ENCODE results near the gene DUSP12. TPM values are rescaled to one million over a fixed set of nuclear protein-coding genes. Genes with fewer than 3 reads are reported as not detected.

The DUSP12 gene, protein sequence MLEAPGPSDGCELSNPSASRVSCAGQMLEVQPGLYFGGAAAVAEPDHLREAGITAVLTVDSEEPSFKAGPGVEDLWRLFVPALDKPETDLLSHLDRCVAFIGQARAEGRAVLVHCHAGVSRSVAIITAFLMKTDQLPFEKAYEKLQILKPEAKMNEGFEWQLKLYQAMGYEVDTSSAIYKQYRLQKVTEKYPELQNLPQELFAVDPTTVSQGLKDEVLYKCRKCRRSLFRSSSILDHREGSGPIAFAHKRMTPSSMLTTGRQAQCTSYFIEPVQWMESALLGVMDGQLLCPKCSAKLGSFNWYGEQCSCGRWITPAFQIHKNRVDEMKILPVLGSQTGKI
- polyA plus RNA-seq, result 100 to 1,000 TPM in 1 of 3 donors, 10 to 100 TPM in 2; 69.5 to 104 (median 71.7) TPM

DNA sequence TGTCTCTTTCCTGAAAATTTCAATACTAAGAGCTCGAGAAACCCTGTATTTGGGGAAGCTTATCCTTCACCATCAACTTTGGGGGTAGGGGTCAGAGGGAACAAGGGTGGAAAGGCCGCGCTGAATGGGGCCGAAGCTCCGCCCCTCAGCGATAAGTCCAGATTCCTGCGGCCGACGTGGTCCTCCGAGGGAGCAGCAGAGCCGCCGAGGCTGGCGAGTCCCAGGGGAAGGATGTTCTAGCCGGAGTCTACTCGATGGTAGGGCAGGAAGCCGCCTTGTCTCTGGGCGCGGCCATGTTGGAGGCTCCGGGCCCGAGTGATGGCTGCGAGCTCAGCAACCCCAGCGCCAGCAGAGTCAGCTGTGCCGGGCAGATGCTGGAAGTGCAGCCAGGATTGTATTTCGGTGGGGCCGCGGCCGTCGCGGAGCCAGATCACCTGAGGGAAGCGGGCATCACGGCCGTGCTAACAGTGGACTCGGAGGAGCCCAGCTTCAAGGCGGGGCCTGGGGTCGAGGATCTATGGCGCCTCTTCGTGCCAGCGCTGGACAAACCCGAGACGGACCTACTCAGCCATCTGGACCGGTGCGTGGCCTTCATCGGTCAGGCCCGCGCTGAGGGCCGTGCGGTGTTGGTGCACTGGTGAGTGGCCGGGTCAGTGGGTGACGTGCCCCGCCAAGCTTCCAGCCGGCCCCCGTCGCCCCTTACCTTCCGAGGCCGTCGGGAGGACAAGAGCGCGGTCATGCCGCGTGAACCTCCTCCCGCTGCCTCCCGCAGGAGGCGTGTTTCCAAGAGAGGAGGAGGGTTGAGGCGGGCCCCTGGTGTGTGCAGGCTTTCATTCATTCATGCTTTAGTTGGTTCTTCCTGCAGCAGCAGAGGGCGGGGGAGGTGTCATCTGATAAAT is at the start of gene DUSP12:
DUSP12 (plus strand) TSS at position 278 of the 899 bp plus-strand sequence; CDS start at position 294, 16 bp downstream.
- Mint-ChIP-seq H3K36me3 (peaks cover 8 to 13% (median 8%) of the 10 kb centered on the region in 3 donors), H3K9me3 (no peaks in the 10 kb centered on the region), H3K4me3 (peak within 1 kb of the TSS; percentile 99), H3K4me1 (peaks cover 26 to 41% of the 10 kb centered on the region in 2 donors), H3K27ac (peak within 1 kb of the TSS; percentile 89 to 95 (median 94)), H3K27me3 (ENCODE audit: low read depth in 3 of 3) (peaks cover 0 to 6% (median 5%) of the 10 kb centered on the region in 3 donors)
- peak; percentile 82 to 86 (median 84) for DNase-seq

- peaks cover 8% of the 10 kb centered on the region in 2 donors for H3K4me1 Mint-ChIP-seq
- H3K4me3 Mint-ChIP-seq, result no peak overlapping the region
- no peaks in the 10 kb centered on the region for H3K36me3 Mint-ChIP-seq
- H3K9me3 Mint-ChIP-seq, result peaks cover 0 to 3% (median 0%) of the 10 kb centered on the region in 6 donors
- H3K27me3 Mint-ChIP-seq (ENCODE audit: low read depth in 3 of 3), result peaks cover 0 to 5% (median 0%) of the 10 kb centered on the region in 3 donors
- H3K27ac Mint-ChIP-seq, result no peak overlapping the region
- DNase-seq, result no peak
These were observed 47.3 kb upstream of the DUSP12 start for GRCh38 chr1:161702250-161702649.

DNA sequence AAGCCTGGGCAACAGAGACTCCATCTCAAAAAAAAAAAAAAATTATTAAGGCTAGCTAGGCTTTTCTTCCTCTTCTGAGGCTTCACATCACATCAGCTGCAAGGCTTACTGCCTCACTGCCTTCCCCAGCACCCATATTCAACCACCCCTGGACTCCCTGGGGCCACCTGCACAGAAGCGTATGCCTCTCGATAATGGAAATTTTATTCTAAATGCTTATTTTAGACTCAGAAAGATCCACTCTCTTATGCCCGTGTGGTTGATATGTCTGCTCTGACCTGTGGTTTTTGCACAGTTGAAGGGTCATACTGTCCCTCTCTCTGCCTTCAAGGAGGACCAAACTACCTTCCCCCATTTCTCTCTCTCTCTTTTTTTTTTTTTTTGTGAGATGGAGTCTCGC is 44.0 kb upstream of the DUSP12 start:
- DNase-seq, result no peak
- Mint-ChIP-seq H3K9me3 (no peaks in the 10 kb centered on the region), H3K4me1 (no peaks in the 10 kb centered on the region), H3K4me3 (no peak overlapping the region), H3K36me3 (peaks cover 0 to 6% (median 0%) of the 10 kb centered on the region in 3 donors), H3K27me3 (ENCODE audit: low read depth in 3 of 3) (no peaks in the 10 kb centered on the region), H3K27ac (no peak overlapping the region)

DNA sequence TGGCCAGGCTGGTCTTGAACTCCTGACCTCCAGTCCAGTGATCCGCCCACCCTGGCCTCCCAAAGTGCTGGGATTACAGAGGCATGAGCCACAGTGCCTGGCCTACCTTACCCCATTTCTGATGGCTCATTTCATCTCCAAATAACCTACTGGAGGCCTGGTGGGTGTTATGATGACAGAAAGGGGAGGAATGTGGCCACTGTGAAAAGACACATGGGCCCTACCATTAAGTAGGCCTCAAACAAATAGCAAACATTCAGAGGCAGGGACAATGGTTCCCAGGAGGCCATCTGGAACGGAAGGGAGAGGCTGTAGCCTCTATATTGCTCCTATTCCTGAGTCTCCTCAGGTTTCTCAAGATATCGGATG is 43.5 kb upstream of the DUSP12 start:
- H3K4me3 Mint-ChIP-seq, result no peak overlapping the region
- H3K27ac Mint-ChIP-seq, result no peak overlapping the region
- H3K9me3 Mint-ChIP-seq, result no peaks in the 10 kb centered on the region
- peaks cover 0 to 6% (median 0%) of the 10 kb centered on the region in 3 donors for H3K36me3 Mint-ChIP-seq
- no peak for DNase-seq
- no peaks in the 10 kb centered on the region for H3K4me1 Mint-ChIP-seq
- no peaks in the 10 kb centered on the region for H3K27me3 Mint-ChIP-seq (ENCODE audit: low read depth in 3 of 3)

DNA sequence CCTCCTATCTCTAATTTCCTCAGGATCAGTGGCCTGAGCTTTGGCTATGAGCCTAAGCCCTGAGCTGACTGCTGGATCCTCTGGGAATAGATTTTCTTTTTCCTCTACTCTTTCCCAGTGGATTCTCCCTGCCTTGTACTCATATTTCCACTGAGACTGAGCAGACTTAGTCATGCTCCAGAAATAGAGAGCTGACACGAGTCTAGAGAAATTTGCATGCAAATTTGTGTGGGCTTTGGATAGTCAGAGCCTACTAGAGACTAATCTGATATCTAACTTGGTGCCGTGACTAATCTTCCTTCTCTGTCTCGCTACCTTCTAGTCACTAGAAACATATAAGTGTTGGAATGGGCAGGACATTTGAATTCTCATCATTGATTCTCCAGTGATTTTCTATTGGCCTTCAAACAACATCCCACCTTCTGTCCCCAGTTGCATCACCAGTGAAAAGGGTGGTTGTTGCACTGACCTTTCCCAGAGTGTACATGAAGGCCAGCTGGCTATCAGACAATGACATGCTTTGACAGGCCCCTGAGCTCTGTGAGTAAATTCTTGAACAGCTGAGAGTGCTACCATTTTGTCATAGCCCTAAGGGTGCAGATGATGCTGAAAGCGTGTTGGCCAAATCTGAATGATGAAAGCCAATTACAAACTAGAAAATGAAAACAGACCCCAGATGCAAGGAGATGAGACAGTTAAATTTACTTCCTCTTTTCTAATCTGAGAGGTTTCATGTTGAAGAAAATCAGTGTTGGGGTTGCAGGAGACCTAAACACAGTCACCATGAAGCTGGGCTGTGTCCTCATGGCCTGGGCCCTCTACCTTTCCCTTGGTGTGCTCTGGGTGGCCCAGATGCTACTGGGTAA is 42.9 kb upstream of the DUSP12 start, which contains the start of gene FCRLA:
FCRLA (plus strand) TSS at position 748 of the 866 bp plus-strand sequence; CDS start at position 784, 36 bp downstream.
- no peak for DNase-seq
- no peak within 1 kb of the TSS for H3K4me3 Mint-ChIP-seq

DNA sequence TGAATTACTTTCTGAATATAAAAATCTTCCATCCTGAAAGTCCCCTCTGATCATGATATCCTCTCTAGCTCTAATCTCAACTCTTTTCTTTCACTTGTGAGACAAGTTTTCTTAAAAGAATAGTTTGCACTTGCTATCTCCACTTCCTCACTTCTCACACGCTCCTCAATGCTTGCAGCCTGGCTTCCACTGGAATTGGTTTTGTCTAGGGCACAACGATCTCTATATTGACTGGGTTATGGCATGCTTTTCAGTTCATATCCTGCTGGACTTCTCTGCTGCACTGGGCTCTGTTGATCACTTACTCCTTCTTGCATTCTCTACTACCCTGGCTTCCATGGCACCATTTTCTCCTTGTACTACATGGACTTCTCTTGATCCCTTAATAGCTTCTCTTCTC is 42.1 kb upstream of the DUSP12 start:
- Mint-ChIP-seq H3K36me3 (peaks cover 0 to 6% (median 0%) of the 10 kb centered on the region in 3 donors), H3K9me3 (no peaks in the 10 kb centered on the region), H3K4me3 (no peak overlapping the region), H3K4me1 (no peaks in the 10 kb centered on the region), H3K27me3 (ENCODE audit: low read depth in 3 of 3) (peaks cover 0 to 3% (median 2%) of the 10 kb centered on the region in 3 donors), H3K27ac (no peak overlapping the region)
- no peak for DNase-seq

More for the DNA sequence above, 42.9 kb upstream of the DUSP12 start, which contains the start of gene FCRLA:
- Mint-ChIP-seq H3K27me3 (ENCODE audit: low read depth in 3 of 3) (no peaks in the 10 kb centered on the region), H3K9me3 (no peaks in the 10 kb centered on the region), H3K4me1 (no peaks in the 10 kb centered on the region), H3K36me3 (peaks cover 0 to 6% (median 0%) of the 10 kb centered on the region in 3 donors), H3K27ac (no peak within 1 kb of the TSS)

DNA sequence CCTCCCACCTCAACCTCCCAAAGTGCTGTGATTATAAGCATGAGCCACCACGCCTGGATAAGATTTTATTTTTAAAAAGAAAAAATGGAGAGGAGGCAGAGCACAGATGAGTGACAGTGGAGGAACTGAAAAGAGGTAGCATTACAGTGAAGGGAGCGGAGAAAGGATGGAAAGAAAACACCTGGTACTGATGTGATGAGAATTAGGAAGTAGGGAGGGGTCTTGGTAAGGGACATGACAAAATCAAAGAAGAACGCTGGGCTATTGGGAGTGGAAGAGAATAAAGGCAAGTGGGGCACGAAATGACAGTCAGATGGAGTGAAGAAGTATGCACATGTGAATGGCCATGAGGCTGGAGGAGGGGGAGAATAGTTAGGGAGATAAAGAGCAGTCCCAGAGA is 40.2 kb upstream of the DUSP12 start:
- H3K27ac Mint-ChIP-seq, result no peak overlapping the region
- peaks cover 0 to 6% (median 0%) of the 10 kb centered on the region in 3 donors for H3K36me3 Mint-ChIP-seq
- H3K27me3 Mint-ChIP-seq (ENCODE audit: low read depth in 3 of 3), result peaks cover 0 to 4% (median 3%) of the 10 kb centered on the region in 3 donors
- no peak for DNase-seq
- no peaks in the 10 kb centered on the region for H3K4me1 Mint-ChIP-seq
- H3K9me3 Mint-ChIP-seq, result no peaks in the 10 kb centered on the region
- no peak overlapping the region for H3K4me3 Mint-ChIP-seq

DNA sequence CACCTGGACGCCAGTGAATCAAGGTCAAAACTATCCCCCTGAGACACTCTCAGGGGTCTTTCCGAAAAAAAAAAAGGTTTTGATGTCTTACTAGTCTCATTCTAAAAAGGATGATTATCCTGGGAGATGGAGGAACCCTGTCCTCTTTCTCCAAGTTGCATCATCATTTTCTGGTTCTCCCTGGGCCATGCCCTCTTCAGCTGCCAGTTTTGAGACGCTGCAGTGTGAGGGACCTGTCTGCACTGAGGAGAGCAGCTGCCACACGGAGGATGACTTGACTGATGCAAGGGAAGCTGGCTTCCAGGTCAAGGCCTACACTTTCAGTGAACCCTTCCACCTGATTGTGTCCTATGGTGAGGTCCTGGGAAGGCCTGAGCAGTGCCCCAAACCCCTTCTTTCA is 39.0 kb upstream of the DUSP12 start:
- H3K4me3 Mint-ChIP-seq, result no peak overlapping the region
- no peak for DNase-seq
- peaks cover 0 to 4% (median 3%) of the 10 kb centered on the region in 3 donors for H3K27me3 Mint-ChIP-seq (ENCODE audit: low read depth in 3 of 3)
- H3K36me3 Mint-ChIP-seq, result peaks cover 0 to 6% (median 0%) of the 10 kb centered on the region in 3 donors
- H3K4me1 Mint-ChIP-seq, result no peaks in the 10 kb centered on the region
- no peak overlapping the region for H3K27ac Mint-ChIP-seq
- no peaks in the 10 kb centered on the region for H3K9me3 Mint-ChIP-seq

DNA sequence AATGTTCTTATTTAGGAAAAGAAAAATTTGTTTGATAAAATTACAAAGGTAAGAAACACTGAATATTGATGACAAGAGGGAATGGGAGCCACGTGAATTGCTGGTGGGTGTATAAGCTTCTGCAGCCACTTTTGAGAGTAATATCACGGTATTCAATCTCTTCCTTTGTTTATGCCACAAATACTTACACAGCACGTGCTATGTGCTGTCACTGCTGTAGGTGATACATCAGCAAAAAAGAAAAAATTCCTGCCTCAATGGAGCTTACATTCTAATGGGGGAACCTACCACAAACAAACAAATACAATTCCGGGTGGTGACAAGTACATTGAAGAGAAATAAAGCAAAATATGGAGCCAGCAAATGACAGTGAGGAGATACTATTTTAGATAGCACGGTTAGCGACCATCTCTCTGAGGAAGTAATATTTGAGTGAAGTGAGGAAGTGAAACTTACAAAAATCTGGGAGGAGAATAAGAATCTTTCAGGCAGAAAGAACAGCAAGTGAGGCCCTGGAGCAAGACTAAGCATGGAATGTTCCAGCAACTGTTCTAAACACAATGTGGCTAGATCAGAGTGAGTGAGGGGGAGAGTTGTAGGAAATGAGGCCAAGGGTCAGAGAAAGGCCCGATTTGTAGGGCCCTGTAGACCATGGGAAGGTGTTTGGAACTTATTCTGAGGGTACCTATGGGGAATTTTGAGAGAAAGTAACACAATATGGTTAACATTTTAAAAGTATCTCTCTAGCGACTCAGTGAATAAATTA is 30.8 kb upstream of the DUSP12 start:
- DNase-seq, result no peak
- Mint-ChIP-seq H3K27ac (no peak overlapping the region), H3K36me3 (peaks cover 0 to 6% (median 0%) of the 10 kb centered on the region in 3 donors), H3K4me3 (no peak overlapping the region), H3K4me1 (peaks cover 8 to 18% of the 10 kb centered on the region in 2 donors), H3K9me3 (no peaks in the 10 kb centered on the region), H3K27me3 (ENCODE audit: low read depth in 3 of 3) (peaks cover 0 to 2% (median 2%) of the 10 kb centered on the region in 3 donors)

DNA sequence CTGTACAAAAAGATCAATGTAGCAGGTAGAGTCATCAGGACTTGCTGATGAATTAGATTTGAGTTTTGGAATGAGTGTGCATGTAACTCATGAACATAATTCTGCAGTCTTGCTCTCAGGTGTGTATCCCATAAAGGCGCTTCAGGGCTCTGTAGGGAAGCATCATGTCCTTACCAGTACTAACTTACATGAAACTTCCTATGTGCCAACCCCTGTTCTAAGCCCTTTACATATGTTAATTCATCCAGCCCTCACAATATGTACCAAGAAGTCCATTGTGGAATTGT is 30.3 kb upstream of the DUSP12 start:
- H3K9me3 Mint-ChIP-seq, result no peaks in the 10 kb centered on the region
- peaks cover 11 to 24% of the 10 kb centered on the region in 2 donors for H3K4me1 Mint-ChIP-seq
- H3K4me3 Mint-ChIP-seq, result no peak overlapping the region
- DNase-seq, result no peak
- H3K27me3 Mint-ChIP-seq (ENCODE audit: low read depth in 3 of 3), result peaks cover 0 to 2% (median under 1%) of the 10 kb centered on the region in 3 donors
- peak overlapping the region in 1 of 6 donors; percentile 61 for H3K27ac Mint-ChIP-seq
- H3K36me3 Mint-ChIP-seq, result peaks cover 0 to 6% (median 0%) of the 10 kb centered on the region in 3 donors

- no peak overlapping the region for H3K4me3 Mint-ChIP-seq
- peaks cover 21 to 34% of the 10 kb centered on the region in 2 donors for H3K4me1 Mint-ChIP-seq
- H3K36me3 Mint-ChIP-seq, result peaks cover 0 to 6% (median 0%) of the 10 kb centered on the region in 3 donors
- peaks cover 0 to 4% (median 1%) of the 10 kb centered on the region in 3 donors for H3K27me3 Mint-ChIP-seq (ENCODE audit: low read depth in 3 of 3)
- no peaks in the 10 kb centered on the region for H3K9me3 Mint-ChIP-seq
- no peak overlapping the region for H3K27ac Mint-ChIP-seq
- no peak for DNase-seq
These were observed 29.2 kb upstream of the DUSP12 start for GRCh38 chr1:161720422-161720821.

GRCh38 chr1:161720956-161721737 is 28.4 kb upstream of the DUSP12 start, which contains the start of gene FCRLB:
TSS of gene FCRLB (plus strand) at chr1:161721544. CDS start at chr1:161722673, 1,129 bp downstream.
- Mint-ChIP-seq H3K27me3 (ENCODE audit: low read depth in 3 of 3) (peaks cover 1 to 7% (median 1%) of the 10 kb centered on the region in 3 donors), H3K4me3 (no peak within 1 kb of the TSS), H3K36me3 (peaks cover 0 to 6% (median 0%) of the 10 kb centered on the region in 3 donors), H3K4me1 (peaks cover 28 to 42% of the 10 kb centered on the region in 2 donors), H3K27ac (peak within 1 kb of the TSS in 3 of 6 donors; percentile 12 to 31 (median 22)), H3K9me3 (no peaks in the 10 kb centered on the region)
- DNase-seq, result no peak

Data from immature natural killer cell (primary cell).